Stomach (tissue), 4 donors: ENCODE results near the gene ETV6.

Experiments
- CTCF ChIP-seq, 7 experiments: fragments of 450-650 bp in 4 of 7; fragments of 200-600 bp in 3 of 7; sonication (generic) in 3 of 7; IDR thresholded peaks; one replicate each; pipeline ENCODE4 v1.5.1; 2016 to 2019; ENCODE audit warnings: antibody characterized with exemption in 7 of 7, control low read depth in 2 of 7, mild to moderate bottlenecking in 1 of 7
- POLR2A ChIP-seq, 4 donors: fragments of 450-650 bp; IDR thresholded peaks; one replicate each; pipeline ENCODE4 v1.6.1; 2016; ENCODE audit warnings: antibody characterized with exemption in 4 of 4, control low read depth in 2 of 4, mild to moderate bottlenecking in 1 of 4, moderate library complexity in 1 of 4

- TF ChIP-seq POLR2A (IDR thresholded peaks at IDR 0.05) (no peak), CTCF (IDR thresholded peaks at IDR 0.05) (no peak)
Measured at GRCh38 chr12:11840366-11840765, 190.9 kb downstream of the ETV6 start.
